Measurements from ENCODE around the gene BBS4. TPM values are rescaled to one million over a fixed set of nuclear protein-coding genes. Genes with fewer than 3 reads are reported as not detected.

The BBS4 gene
- total and polyA plus RNA-seq, 2 experiments from 2014 or later, result 15.7 to 20.9 TPM

DNA sequence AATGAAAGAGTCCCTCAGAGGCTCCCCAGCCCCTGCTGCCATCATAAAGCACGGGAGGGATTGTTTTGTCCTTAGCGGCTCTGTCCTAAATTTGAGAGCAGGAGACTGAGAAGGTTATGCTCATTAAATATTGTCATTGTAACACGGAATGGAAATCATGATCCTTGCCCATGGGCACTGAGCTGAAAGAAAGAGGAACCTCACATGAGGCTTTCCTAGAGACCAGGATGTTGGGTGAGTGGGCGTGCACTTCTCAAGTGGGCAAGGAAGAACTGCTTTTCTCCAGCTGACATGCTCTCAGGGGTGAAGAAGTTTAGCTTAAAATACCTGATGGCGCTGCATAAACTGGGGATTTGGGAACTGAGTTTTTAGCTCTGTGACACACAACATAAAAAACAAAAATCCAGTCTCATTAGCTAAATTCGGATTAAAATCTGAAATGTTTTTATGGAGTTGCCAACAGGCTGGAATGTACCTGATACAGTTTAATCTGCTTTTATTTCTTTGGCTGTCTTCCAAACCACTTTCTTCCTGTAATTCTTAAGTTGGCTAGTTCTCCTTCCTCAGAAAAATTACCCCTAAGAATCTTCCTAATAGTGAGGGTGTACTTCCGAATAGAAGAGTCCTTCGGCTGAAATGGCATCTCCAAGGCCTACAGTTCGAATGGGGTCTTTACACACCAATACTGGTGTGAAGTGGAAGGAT is 65.9 kb downstream of the BBS4 start:
- Histone ChIP-seq H3K9me2 (ENCODE audit: insufficient read depth) (no peaks in the 10 kb centered on the region), H3K36me3 (ENCODE audit: low read depth) (peaks cover 49% of the 10 kb centered on the region), H3K79me2 (ENCODE audit: insufficient read depth) (peaks cover 23% of the 10 kb centered on the region; the same call in 1 of the 2 replicates), H3K4me2 (ENCODE audit: unreplicated experiment) (no peak overlapping the region), H2AFZ (no peak overlapping the region), H3K27ac (no peak overlapping the region), H3K4me1 (ENCODE audit: insufficient read depth) (no peaks in the 10 kb centered on the region), H4K20me1 (ENCODE audit: insufficient read depth) (no peaks in the 10 kb centered on the region), H3K9me3 (ENCODE audit: low read depth) (no peaks in the 10 kb centered on the region), H3K4me3 (no peak overlapping the region), H3K27me3 (replicated peaks; ENCODE audit: insufficient read depth) (no peaks in the 10 kb centered on the region), H3F3A (ENCODE audit: insufficient read depth) (peaks cover 12% of the 10 kb centered on the region; the same call in 1 of the 2 replicates), H3K9ac (no peak overlapping the region)
- no peak for TF ChIP-seq EZH2 (IDR thresholded peaks at IDR 0.05; ENCODE audit: insufficient read depth, poor library complexity, severe bottlenecking)
- no peak for TF ChIP-seq EZH2phosphoT487 (IDR thresholded peaks at IDR 0.05; ENCODE audit: insufficient read depth, low read depth)
- WGBS, 2 experiments (ENCODE audit: low coverage in 1 of 2, low lambda C conversion rate in 2 of 2, missing lambda C conversion rate in 2 of 2), result 94 to 95% methylated on average over 9 of the region's 9 CpGs
- no peak for DNase-seq
- in situ Hi-C loops (cut with MboI), result no loop called here

DNA sequence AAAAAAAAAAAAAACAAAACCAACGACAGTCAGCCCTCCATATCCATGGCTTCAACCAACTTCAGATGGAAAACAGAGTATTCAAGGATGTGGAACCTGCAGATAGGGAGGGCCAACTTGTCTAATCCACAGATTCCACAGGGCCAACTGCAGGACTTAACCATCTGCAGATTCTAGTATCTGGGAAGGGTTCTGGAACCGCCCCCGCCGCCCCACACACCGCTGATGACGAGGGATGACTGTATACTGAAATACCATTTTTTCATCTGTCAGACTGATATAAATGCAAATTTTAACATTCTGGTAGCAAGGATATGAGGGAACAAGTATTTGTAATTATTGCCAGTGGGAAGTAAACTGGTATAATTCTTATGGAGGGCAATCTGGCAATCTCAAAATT is 68.1 kb downstream of the BBS4 start:
- Histone ChIP-seq H3K9ac (no peak overlapping the region), H2AFZ (no peak overlapping the region), H3K27me3 (replicated peaks; ENCODE audit: insufficient read depth) (no peaks in the 10 kb centered on the region), H3K4me3 (no peak overlapping the region), H3K79me2 (ENCODE audit: insufficient read depth) (peaks cover 23% of the 10 kb centered on the region; the same call in 1 of the 2 replicates), H3K9me3 (ENCODE audit: low read depth) (no peaks in the 10 kb centered on the region), H4K20me1 (ENCODE audit: insufficient read depth) (no peaks in the 10 kb centered on the region), H3F3A (ENCODE audit: insufficient read depth) (peaks cover 29% of the 10 kb centered on the region), H3K9me2 (ENCODE audit: insufficient read depth) (no peaks in the 10 kb centered on the region), H3K27ac (no peak overlapping the region), H3K4me1 (ENCODE audit: insufficient read depth) (peaks cover 18% of the 10 kb centered on the region), H3K36me3 (ENCODE audit: low read depth) (peaks cover 49% of the 10 kb centered on the region), H3K4me2 (ENCODE audit: unreplicated experiment) (no peak overlapping the region)
- 92 to 94% methylated on average over 6 of the region's 6 CpGs for whole genome bisulfite sequencing, 2 experiments (ENCODE audit: low coverage in 1 of 2, low lambda C conversion rate in 2 of 2, missing lambda C conversion rate in 2 of 2)
- in situ Hi-C loops (cut with MboI), result no loop called here
- TF ChIP-seq EZH2phosphoT487 (IDR thresholded peaks at IDR 0.05; ENCODE audit: insufficient read depth, low read depth) (no peak), EZH2 (IDR thresholded peaks at IDR 0.05; ENCODE audit: insufficient read depth, poor library complexity, severe bottlenecking) (no peak)
- no peak for DNase-seq

DNA sequence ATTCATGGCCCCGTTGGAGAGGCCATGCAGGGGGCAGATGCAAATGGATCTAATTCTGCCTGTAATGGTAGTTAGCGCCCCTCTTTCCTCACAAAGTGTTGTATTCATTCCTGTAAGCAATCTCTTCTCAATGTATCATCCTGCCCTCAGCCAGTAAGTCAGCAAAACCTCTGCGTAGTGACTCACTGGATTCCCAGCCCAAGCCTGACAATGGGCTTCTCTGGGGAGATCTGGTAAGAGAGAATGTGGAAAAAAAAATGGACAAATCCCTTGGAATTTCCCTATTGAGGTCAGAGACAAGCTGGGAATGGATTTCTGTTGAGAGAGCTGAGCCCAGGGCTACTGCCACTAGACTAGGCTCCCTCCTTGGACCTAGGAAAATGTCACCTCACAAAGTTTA is 72.2 kb downstream of the BBS4 start:
- H3K9ac ChIP-seq, result peak overlapping the region; percentile 32
- no peaks in the 10 kb centered on the region for H4K20me1 ChIP-seq (ENCODE audit: insufficient read depth)
- H3K4me3 ChIP-seq, result no peak overlapping the region
- H3K9me3 ChIP-seq (ENCODE audit: low read depth), result no peaks in the 10 kb centered on the region
- H3K27ac ChIP-seq, result peak overlapping the region; percentile 72
- H3K4me2 ChIP-seq (ENCODE audit: unreplicated experiment), result no peak overlapping the region
- H3K79me2 ChIP-seq (ENCODE audit: insufficient read depth), result peaks cover 47% of the 10 kb centered on the region
- 41 to 55% methylated on average over 3 of the region's 3 CpGs for WGBS, 2 experiments (ENCODE audit: low coverage in 1 of 2, low lambda C conversion rate in 2 of 2, missing lambda C conversion rate in 2 of 2)
- H3K4me1 ChIP-seq (ENCODE audit: insufficient read depth), result peaks cover 20% of the 10 kb centered on the region
- TF ChIP-seq EZH2 (IDR thresholded peaks at IDR 0.05; ENCODE audit: insufficient read depth, poor library complexity, severe bottlenecking) (no peak), EZH2phosphoT487 (IDR thresholded peaks at IDR 0.05; ENCODE audit: insufficient read depth, low read depth) (no peak)
- H3K9me2 ChIP-seq (ENCODE audit: insufficient read depth), result no peaks in the 10 kb centered on the region
- no peaks in the 10 kb centered on the region for H3K27me3 ChIP-seq (replicated peaks; ENCODE audit: insufficient read depth)
- peak; percentile 94 for DNase-seq
- H3F3A ChIP-seq (ENCODE audit: insufficient read depth), result peaks cover 31% of the 10 kb centered on the region
- no peak overlapping the region for H2AFZ ChIP-seq
- in situ Hi-C loops (cut with MboI), result no loop called here
- H3K36me3 ChIP-seq (ENCODE audit: low read depth), result peaks cover 33% of the 10 kb centered on the region; the same call in 1 of the 2 replicates

DNA sequence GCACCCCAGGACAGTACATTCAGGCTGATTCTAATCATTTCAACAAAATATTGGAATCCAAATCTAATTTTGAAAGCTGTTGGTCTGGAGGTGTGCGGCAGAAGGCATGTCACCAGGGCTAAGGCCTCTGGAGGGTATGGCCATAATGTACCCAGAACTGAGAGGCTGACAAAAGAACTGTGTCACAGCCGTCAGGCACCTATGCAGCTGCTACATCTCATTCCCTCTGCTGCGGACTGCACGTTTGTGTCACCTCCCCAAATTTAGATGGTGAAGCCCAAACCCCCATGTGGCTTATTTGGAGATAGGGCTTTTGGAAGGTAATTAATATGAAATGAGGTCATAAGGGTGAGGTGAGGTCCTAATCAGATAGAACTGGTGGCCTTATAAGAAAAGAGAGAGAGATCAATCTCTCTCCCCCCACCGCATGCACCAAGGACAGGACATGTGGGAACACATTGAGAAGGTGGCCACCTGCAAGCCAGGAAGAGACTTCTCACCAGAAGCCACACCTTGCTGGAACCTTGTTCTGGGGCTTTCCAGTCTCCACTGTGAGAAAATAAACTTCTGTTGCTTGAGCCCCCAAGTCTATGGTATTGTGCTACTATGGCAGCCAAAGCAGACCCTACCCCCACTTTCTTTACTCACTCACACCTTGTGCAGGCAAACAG is 74.7 kb downstream of the BBS4 start:
- WGBS, 2 experiments (ENCODE audit: low coverage in 1 of 2, low lambda C conversion rate in 2 of 2, missing lambda C conversion rate in 2 of 2), result 96 to 97% methylated on average over 5 of the region's 5 CpGs
- H2AFZ ChIP-seq, result no peak overlapping the region
- no peak overlapping the region for H3K27ac ChIP-seq
- H3K27me3 ChIP-seq (replicated peaks; ENCODE audit: insufficient read depth), result no peaks in the 10 kb centered on the region
- peaks cover 23% of the 10 kb centered on the region for H3K36me3 ChIP-seq (ENCODE audit: low read depth)
- no peak overlapping the region for H3K9ac ChIP-seq
- peaks cover 31% of the 10 kb centered on the region for H3F3A ChIP-seq (ENCODE audit: insufficient read depth)
- in situ Hi-C loops (cut with MboI), result no loop called here
- peaks cover 20% of the 10 kb centered on the region for H3K4me1 ChIP-seq (ENCODE audit: insufficient read depth)
- no peak for DNase-seq
- no peaks in the 10 kb centered on the region for H4K20me1 ChIP-seq (ENCODE audit: insufficient read depth)
- H3K79me2 ChIP-seq (ENCODE audit: insufficient read depth), result peaks cover 58% of the 10 kb centered on the region
- TF ChIP-seq EZH2phosphoT487 (IDR thresholded peaks at IDR 0.05; ENCODE audit: insufficient read depth, low read depth) (no peak), EZH2 (IDR thresholded peaks at IDR 0.05; ENCODE audit: insufficient read depth, poor library complexity, severe bottlenecking) (no peak)
- no peak overlapping the region for H3K4me2 ChIP-seq (ENCODE audit: unreplicated experiment)
- H3K9me3 ChIP-seq (ENCODE audit: low read depth), result no peaks in the 10 kb centered on the region
- no peaks in the 10 kb centered on the region for H3K9me2 ChIP-seq (ENCODE audit: insufficient read depth)
- H3K4me3 ChIP-seq, result no peak overlapping the region
